GM23338 (cell line): Measurements from ENCODE around the gene TMEM225. TPM values are rescaled to one million over a fixed set of nuclear protein-coding genes. Genes with fewer than 3 reads are reported as not detected.

Experiments
- ATAC-seq: fragments of 200-7000 bp; cut with Tn5 transposase; 3 replicates; pipeline ENCODE4 v1.9.1; 2020
- DNase-seq: peaks from one replicate; pipeline ENCODE4 v3.0.0-alpha.2; 2015; ENCODE audit warnings: low spot score
- H2AFZ ChIP-seq: fragments of 200-600 bp; sonication (generic); 2 replicates; pipeline ENCODE4 v1.8.0; 2016; ENCODE audit warnings: antibody characterized with exemption, mild to moderate bottlenecking, moderate library complexity
- H3F3A ChIP-seq: fragments of 200-600 bp; sonication (generic); replicated peaks from 2 replicates; pipeline ENCODE4 v1.8.0; 2017; ENCODE audit warnings: antibody characterized with exemption, mixed run types, low read depth
- H3K27ac ChIP-seq: fragments of 200-600 bp; sonication (generic); 2 replicates; pipeline ENCODE4 v1.6.1; 2016; ENCODE audit warnings: low read depth
- H3K27me3 ChIP-seq: fragments of 200-600 bp; sonication (generic); 2 replicates; pipeline ENCODE4 v1.8.0; 2016; ENCODE audit warnings: mild to moderate bottlenecking, mixed run types, moderate library complexity; ENCODE audit not compliant: insufficient read depth
- H3K36me3 ChIP-seq: fragments of 200-600 bp; sonication (generic); 2 replicates; pipeline ENCODE4 v1.8.0; 2016; ENCODE audit warnings: mild to moderate bottlenecking; ENCODE audit not compliant: insufficient read depth
- H3K4me1 ChIP-seq: fragments of 200-600 bp; sonication (generic); 2 replicates; pipeline ENCODE4 v1.8.0; 2016; ENCODE audit warnings: mild to moderate bottlenecking, moderate library complexity; ENCODE audit not compliant: insufficient read depth
- H3K4me2 ChIP-seq: fragments of 200-600 bp; sonication (generic); 2 replicates; pipeline ENCODE4 v1.7.1; 2017; ENCODE audit warnings: mixed run types
- H3K4me3 ChIP-seq: fragments of 200-600 bp; sonication (generic); 2 replicates; pipeline ENCODE4 v1.6.1; 2016; ENCODE audit warnings: mixed run types
- H3K79me2 ChIP-seq: fragments of 200-600 bp; sonication (generic); replicated peaks from 2 replicates; pipeline ENCODE4 v1.8.0; 2017; ENCODE audit warnings: mild to moderate bottlenecking; ENCODE audit not compliant: insufficient read depth
- H3K9me2 ChIP-seq: fragments of 200-600 bp; sonication (generic); 2 replicates; pipeline ENCODE4 v1.8.0; 2017; ENCODE audit not compliant: insufficient read depth
- H4K20me1 ChIP-seq: fragments of 200-600 bp; sonication (generic); replicated peaks from 2 replicates; pipeline ENCODE4 v1.8.0; 2017; ENCODE audit warnings: mild to moderate bottlenecking; ENCODE audit not compliant: insufficient read depth
- H3K27ac Mint-ChIP-seq: 2 replicates; pipeline ENCODE4 v1.8.0; 2020; ENCODE audit warnings: inconsistent platforms, mild to moderate bottlenecking, moderate library complexity, mixed read lengths
- H3K27me3 Mint-ChIP-seq: 3 replicates; pipeline ENCODE4 v1.8.0; 2022; ENCODE audit warnings: low read depth, mild to moderate bottlenecking, moderate library complexity, mixed read lengths, inconsistent platforms; ENCODE audit not compliant: insufficient read depth, poor library complexity
- H3K36me3 Mint-ChIP-seq: 3 replicates; pipeline ENCODE4 v1.8.0; 2021; ENCODE audit warnings: low read depth, mild to moderate bottlenecking, inconsistent platforms, moderate library complexity, mixed read lengths
- H3K4me1 Mint-ChIP-seq: 3 replicates; pipeline ENCODE4 v1.8.0; 2020; ENCODE audit warnings: mild to moderate bottlenecking, inconsistent platforms, mixed read lengths
- H3K4me3 Mint-ChIP-seq: 3 replicates; pipeline ENCODE4 v1.8.0; 2021; ENCODE audit warnings: moderate library complexity, mild to moderate bottlenecking, inconsistent platforms, mixed read lengths
- H3K9me3 Mint-ChIP-seq: 3 replicates; pipeline ENCODE4 v1.8.0; 2020; ENCODE audit warnings: moderate library complexity, mild to moderate bottlenecking, inconsistent platforms, mixed read lengths
- CREB1 ChIP-seq: fragments of 250-450 bp; sonication (Bioruptor Pico); IDR thresholded peaks from 2 replicates; pipeline ENCODE4 v1.5.0; 2020; ENCODE audit warnings: low read depth, mild to moderate bottlenecking, moderate library complexity
- EZH2 ChIP-seq: fragments of 200-600 bp; sonication (generic); IDR thresholded peaks from one replicate; pipeline ENCODE4 v1.8.0; 2017; ENCODE audit warnings: antibody characterized with exemption, mild to moderate bottlenecking, low read depth; ENCODE audit not compliant: unreplicated experiment
- EZH2phosphoT487 ChIP-seq: fragments of 200-600 bp; sonication (generic); IDR thresholded peaks from one replicate; pipeline ENCODE4 v1.8.1; 2018; ENCODE audit warnings: antibody characterized with exemption; ENCODE audit not compliant: unreplicated experiment
- JUNB ChIP-seq: IDR thresholded peaks from one replicate; pipeline ENCODE4 v1.6.1; 2016; ENCODE audit warnings: antibody characterized with exemption; ENCODE audit not compliant: unreplicated experiment
- NANOG ChIP-seq: IDR thresholded peaks from 2 replicates; pipeline ENCODE4 v1.6.1; 2016; ENCODE audit warnings: antibody characterized with exemption, borderline replicate concordance
- POLR2AphosphoS5 ChIP-seq: IDR thresholded peaks from 2 replicates; pipeline ENCODE4 v1.6.1; 2016; ENCODE audit warnings: antibody characterized with exemption, low read depth
- STAT1 ChIP-seq: IDR thresholded peaks from one replicate; pipeline ENCODE4 v1.6.1; 2016; ENCODE audit warnings: antibody characterized with exemption; ENCODE audit not compliant: unreplicated experiment
- ZNF114 ChIP-seq: fragments of 250-450 bp; sonication (Bioruptor Pico); IDR thresholded peaks from 2 replicates; pipeline ENCODE4 v1.5.0; 2020; ENCODE audit warnings: mild to moderate bottlenecking, moderate library complexity
- ZNF331 ChIP-seq: fragments of 250-450 bp; sonication (Bioruptor Pico); IDR thresholded peaks from 2 replicates; pipeline ENCODE4 v1.5.0; 2020; ENCODE audit warnings: low read depth, mild to moderate bottlenecking, moderate library complexity
- polyA plus RNA-seq: library from polyadenylated mRNA; unstranded; fragments of >200 nt; fragmentation: Nextera tagmentation; extraction: Ambion mirVana; gene quantifications from 2 replicates; pipeline ENCODE4 v1.2.1, GENCODE V29; 2016
- total RNA-seq: library from RNA; depleted of rRNA; stranded (reverse); fragments of >200 nt; shearing (Covaris generic); gene quantifications from 2 replicates; pipeline ENCODE4 v1.2.3, GENCODE V29; 2014
- TF ChIP-seq, protein P1 (sequence below): IDR thresholded peaks from 2 replicates; pipeline ENCODE4 v1.6.1; 2016; ENCODE audit warnings: antibody characterized with exemption
- TF ChIP-seq, protein P2 (sequence below): IDR thresholded peaks from one replicate; pipeline ENCODE4 v1.6.1; 2018; ENCODE audit warnings: antibody characterized with exemption; ENCODE audit not compliant: unreplicated experiment
- TF ChIP-seq, protein P3 (sequence below), 2 experiments: fragments of 200-600 bp in 1 of 2; sonication (generic) in 1 of 2; conservative IDR thresholded peaks; 2 replicates each; pipeline versions ENCODE4 v1.5.1 to v1.6.1; 2016 to 2017; ENCODE audit warnings: antibody characterized with exemption in 2 of 2, low read depth in 2 of 2, mild to moderate bottlenecking in 2 of 2, moderate library complexity in 1 of 2

The TMEM225 gene
- total and polyA plus RNA-seq, 2 experiments from 2014 or later = not detected

DNA sequence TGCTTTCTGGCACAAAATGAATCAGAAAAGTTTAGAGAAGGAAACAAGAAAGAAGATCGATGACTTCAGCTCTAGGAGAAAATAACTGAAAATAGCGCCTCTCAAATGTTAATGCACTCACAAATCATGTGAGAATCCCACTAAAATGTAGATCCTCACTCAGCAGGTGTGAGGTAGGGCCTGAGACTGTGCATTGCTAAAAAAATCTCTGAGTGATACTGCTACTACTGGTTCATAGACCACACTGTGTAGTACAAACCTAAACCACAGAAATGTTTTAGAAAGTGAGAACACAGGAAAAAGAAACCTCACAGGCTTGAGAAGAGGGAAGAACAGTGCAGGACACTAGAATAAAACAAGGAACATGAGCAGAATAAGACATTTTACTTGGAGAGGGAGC is 18.5 kb upstream of the TMEM225 start:
- H3K9me2 ChIP-seq = peaks cover 5% of the 10 kb centered on the region; the same call in 1 of the 2 replicates
- Mint-ChIP-seq H3K27me3 (no peaks in the 10 kb centered on the region), H3K4me1 (peaks cover 21% of the 10 kb centered on the region), H3K9me3 (no peaks in the 10 kb centered on the region), H3K27ac (no peak overlapping the region), H3K4me3 (no peak overlapping the region), H3K36me3 (no peaks in the 10 kb centered on the region)
- no peak overlapping the region for H3K4me2 ChIP-seq
- no peaks in the 10 kb centered on the region for H3K79me2 ChIP-seq
- ATAC-seq (no peak), DNase-seq (no peak)
- peaks cover 10% of the 10 kb centered on the region for H3K4me1 ChIP-seq
- no peaks in the 10 kb centered on the region for H3F3A ChIP-seq
- TF ChIP-seq STAT1 (no peak), JUNB (no peak), ZNF114 (CRISPR knock-in tag) (no peak), ZNF331 (no peak)
- TF ChIP-seq, protein P1, sequence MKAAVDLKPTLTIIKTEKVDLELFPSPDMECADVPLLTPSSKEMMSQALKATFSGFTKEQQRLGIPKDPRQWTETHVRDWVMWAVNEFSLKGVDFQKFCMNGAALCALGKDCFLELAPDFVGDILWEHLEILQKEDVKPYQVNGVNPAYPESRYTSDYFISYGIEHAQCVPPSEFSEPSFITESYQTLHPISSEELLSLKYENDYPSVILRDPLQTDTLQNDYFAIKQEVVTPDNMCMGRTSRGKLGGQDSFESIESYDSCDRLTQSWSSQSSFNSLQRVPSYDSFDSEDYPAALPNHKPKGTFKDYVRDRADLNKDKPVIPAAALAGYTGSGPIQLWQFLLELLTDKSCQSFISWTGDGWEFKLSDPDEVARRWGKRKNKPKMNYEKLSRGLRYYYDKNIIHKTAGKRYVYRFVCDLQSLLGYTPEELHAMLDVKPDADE = no peak
- TF ChIP-seq, protein P2, sequence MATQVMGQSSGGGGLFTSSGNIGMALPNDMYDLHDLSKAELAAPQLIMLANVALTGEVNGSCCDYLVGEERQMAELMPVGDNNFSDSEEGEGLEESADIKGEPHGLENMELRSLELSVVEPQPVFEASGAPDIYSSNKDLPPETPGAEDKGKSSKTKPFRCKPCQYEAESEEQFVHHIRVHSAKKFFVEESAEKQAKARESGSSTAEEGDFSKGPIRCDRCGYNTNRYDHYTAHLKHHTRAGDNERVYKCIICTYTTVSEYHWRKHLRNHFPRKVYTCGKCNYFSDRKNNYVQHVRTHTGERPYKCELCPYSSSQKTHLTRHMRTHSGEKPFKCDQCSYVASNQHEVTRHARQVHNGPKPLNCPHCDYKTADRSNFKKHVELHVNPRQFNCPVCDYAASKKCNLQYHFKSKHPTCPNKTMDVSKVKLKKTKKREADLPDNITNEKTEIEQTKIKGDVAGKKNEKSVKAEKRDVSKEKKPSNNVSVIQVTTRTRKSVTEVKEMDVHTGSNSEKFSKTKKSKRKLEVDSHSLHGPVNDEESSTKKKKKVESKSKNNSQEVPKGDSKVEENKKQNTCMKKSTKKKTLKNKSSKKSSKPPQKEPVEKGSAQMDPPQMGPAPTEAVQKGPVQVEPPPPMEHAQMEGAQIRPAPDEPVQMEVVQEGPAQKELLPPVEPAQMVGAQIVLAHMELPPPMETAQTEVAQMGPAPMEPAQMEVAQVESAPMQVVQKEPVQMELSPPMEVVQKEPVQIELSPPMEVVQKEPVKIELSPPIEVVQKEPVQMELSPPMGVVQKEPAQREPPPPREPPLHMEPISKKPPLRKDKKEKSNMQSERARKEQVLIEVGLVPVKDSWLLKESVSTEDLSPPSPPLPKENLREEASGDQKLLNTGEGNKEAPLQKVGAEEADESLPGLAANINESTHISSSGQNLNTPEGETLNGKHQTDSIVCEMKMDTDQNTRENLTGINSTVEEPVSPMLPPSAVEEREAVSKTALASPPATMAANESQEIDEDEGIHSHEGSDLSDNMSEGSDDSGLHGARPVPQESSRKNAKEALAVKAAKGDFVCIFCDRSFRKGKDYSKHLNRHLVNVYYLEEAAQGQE = no peak
- H2AFZ ChIP-seq = no peak overlapping the region
- H4K20me1 ChIP-seq = no peaks in the 10 kb centered on the region
- no peak overlapping the region for H3K27ac ChIP-seq
- H3K36me3 ChIP-seq = no peaks in the 10 kb centered on the region
- no peaks in the 10 kb centered on the region for H3K27me3 ChIP-seq
- no peak overlapping the region for H3K4me3 ChIP-seq

DNA sequence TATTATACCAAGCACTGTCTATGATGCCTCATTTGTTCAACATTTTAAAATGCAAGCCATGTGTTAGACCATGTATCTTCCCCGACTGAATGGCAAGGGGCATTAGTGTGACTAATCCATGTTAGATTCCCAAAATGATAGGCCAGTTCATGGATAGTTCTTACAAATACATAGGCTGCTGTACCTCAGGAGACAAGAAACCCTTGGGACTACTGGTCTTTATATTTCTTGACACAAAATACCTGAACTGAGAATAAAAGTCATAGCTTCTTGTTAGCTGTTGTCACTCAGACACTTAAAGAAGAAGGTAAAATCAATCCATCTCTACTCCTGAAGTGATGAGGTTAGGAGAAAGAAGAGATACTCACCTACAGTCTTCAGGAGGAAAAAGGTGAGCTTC is 16.4 kb upstream of the TMEM225 start, which contains the start of gene OR8D4:
OR8D4 (plus strand) TSS at position 301 of the 400 bp plus-strand sequence. CDS start 4,265 bp downstream, outside the sequence.
- Histone ChIP-seq H3K4me3 (no peak within 1 kb of the TSS), H3K79me2 (no peaks in the 10 kb centered on the region), H3K27ac (no peak within 1 kb of the TSS), H3F3A (no peaks in the 10 kb centered on the region), H3K27me3 (no peaks in the 10 kb centered on the region), H4K20me1 (no peaks in the 10 kb centered on the region), H3K4me2 (no peak within 1 kb of the TSS), H3K9me2 (peaks cover 5% of the 10 kb centered on the region; the same call in 1 of the 2 replicates), H3K4me1 (peaks cover 10% of the 10 kb centered on the region), H2AFZ (no peak within 1 kb of the TSS), H3K36me3 (no peaks in the 10 kb centered on the region)
- no peak for ATAC-seq
- Mint-ChIP-seq H3K4me3 (no peak within 1 kb of the TSS), H3K27ac (no peak within 1 kb of the TSS), H3K27me3 (no peaks in the 10 kb centered on the region), H3K4me1 (peaks cover 21% of the 10 kb centered on the region), H3K9me3 (no peaks in the 10 kb centered on the region), H3K36me3 (no peaks in the 10 kb centered on the region)
- no peak for DNase-seq
- no peak for TF ChIP-seq POLR2AphosphoS5
- TF ChIP-seq, protein P3, sequence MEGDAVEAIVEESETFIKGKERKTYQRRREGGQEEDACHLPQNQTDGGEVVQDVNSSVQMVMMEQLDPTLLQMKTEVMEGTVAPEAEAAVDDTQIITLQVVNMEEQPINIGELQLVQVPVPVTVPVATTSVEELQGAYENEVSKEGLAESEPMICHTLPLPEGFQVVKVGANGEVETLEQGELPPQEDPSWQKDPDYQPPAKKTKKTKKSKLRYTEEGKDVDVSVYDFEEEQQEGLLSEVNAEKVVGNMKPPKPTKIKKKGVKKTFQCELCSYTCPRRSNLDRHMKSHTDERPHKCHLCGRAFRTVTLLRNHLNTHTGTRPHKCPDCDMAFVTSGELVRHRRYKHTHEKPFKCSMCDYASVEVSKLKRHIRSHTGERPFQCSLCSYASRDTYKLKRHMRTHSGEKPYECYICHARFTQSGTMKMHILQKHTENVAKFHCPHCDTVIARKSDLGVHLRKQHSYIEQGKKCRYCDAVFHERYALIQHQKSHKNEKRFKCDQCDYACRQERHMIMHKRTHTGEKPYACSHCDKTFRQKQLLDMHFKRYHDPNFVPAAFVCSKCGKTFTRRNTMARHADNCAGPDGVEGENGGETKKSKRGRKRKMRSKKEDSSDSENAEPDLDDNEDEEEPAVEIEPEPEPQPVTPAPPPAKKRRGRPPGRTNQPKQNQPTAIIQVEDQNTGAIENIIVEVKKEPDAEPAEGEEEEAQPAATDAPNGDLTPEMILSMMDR (conservative IDR thresholded peaks at IDR 0.05; ENCODE audit: low read depth in 2 of 2) = no peak
- TF ChIP-seq, protein P1 = no peak
- TF ChIP-seq, protein P2 = no peak
- no peak for TF ChIP-seq ZNF114 (CRISPR knock-in tag)
- TF ChIP-seq EZH2 = no peak
- TF ChIP-seq EZH2phosphoT487 = no peak
- no peak for TF ChIP-seq NANOG
- no peak for TF ChIP-seq CREB1 (CRISPR knock-in tag)
